SU-DHL-6 (cell line): ENCODE data around the gene KCNK18.

Experiments used
- H2AFZ ChIP-seq: fragments of 200-600 bp; sonication (generic); 2 replicates; pipeline ENCODE4 v1.6.1; 2014; ENCODE audit warnings: low read depth, mild to moderate bottlenecking, moderate library complexity, mixed read lengths, antibody characterized with exemption, low read length; ENCODE audit not compliant: severe bottlenecking
- H3F3A ChIP-seq: fragments of 200-600 bp; shearing (Covaris generic); 2 replicates; pipeline ENCODE4 v1.6.0; 2016; ENCODE audit warnings: antibody characterized with exemption, mild to moderate bottlenecking; ENCODE audit not compliant: insufficient read depth
- H3K27ac ChIP-seq: fragments of 200-600 bp; sonication (generic); 2 replicates; pipeline ENCODE4 v1.5.1; 2016; ENCODE audit warnings: low read depth, mild to moderate bottlenecking, low read length, moderate library complexity, mixed read lengths
- H3K27me3 ChIP-seq: fragments of 200-600 bp; sonication (generic), shearing (Covaris generic); 2 replicates; pipeline ENCODE4 v1.6.0; 2014; ENCODE audit warnings: mild to moderate bottlenecking, low read length
- H3K36me3 ChIP-seq: fragments of 200-600 bp; sonication (generic); 2 replicates; pipeline ENCODE4 v1.6.1; 2014; ENCODE audit warnings: mild to moderate bottlenecking, low read length, mixed read lengths
- H3K4me2 ChIP-seq: fragments of 300-600, 200-600 bp; shearing (Covaris generic), sonication (generic); 2 replicates; pipeline ENCODE4 v1.6.0; 2014; ENCODE audit warnings: low read length, low read depth, mild to moderate bottlenecking; ENCODE audit not compliant: poor library complexity, severe bottlenecking
- H3K4me3 ChIP-seq: fragments of 200-600 bp; sonication (generic); 2 replicates; pipeline ENCODE4 v1.5.1; 2014; ENCODE audit warnings: antibody characterized with exemption, low read length, mild to moderate bottlenecking, mixed read lengths; ENCODE audit not compliant: insufficient read depth, poor library complexity, severe bottlenecking
- H3K79me2 ChIP-seq: fragments of 200-600 bp; sonication (generic); 2 replicates; pipeline ENCODE4 v1.6.1; 2014; ENCODE audit warnings: mild to moderate bottlenecking, low read length, moderate library complexity; ENCODE audit not compliant: insufficient read depth
- H3K9ac ChIP-seq: fragments of 200-600 bp; sonication (generic); 2 replicates; pipeline ENCODE4 v1.7.0; 2014; ENCODE audit warnings: mild to moderate bottlenecking, low read length
- H3K9me2 ChIP-seq: fragments of 200-600 bp; sonication (generic); replicated peaks from 2 replicates; pipeline ENCODE4 v1.6.1; 2014; ENCODE audit warnings: low read length; ENCODE audit not compliant: insufficient read depth
- H3K9me3 ChIP-seq: fragments of 200-600 bp; sonication (generic); 2 replicates; pipeline ENCODE4 v1.6.1; 2014; ENCODE audit warnings: low read length, mixed read lengths; ENCODE audit not compliant: insufficient read depth
- H4K20me1 ChIP-seq: fragments of 200-600 bp; sonication (generic); 2 replicates; pipeline ENCODE4 v1.6.1; 2014; ENCODE audit warnings: low read depth, mild to moderate bottlenecking, antibody characterized with exemption, low read length, moderate library complexity, mixed read lengths
- EZH2phosphoT487 ChIP-seq: fragments of 200-600 bp; sonication (generic), shearing (Covaris generic); conservative IDR thresholded peaks from 2 replicates; pipeline ENCODE4 v1.6.1; 2018; ENCODE audit warnings: mild to moderate bottlenecking, antibody characterized with exemption, low read length, moderate library complexity, mixed read lengths
- TF ChIP-seq, protein P1 (sequence below): fragments of 200-600 bp; sonication (generic); IDR thresholded peaks from one replicate; pipeline ENCODE4 v1.5.1; 2017; ENCODE audit warnings: antibody characterized with exemption, mild to moderate bottlenecking, low read length, moderate library complexity; ENCODE audit not compliant: insufficient read depth, poor library complexity, severe bottlenecking

The KCNK18 gene

DNA sequence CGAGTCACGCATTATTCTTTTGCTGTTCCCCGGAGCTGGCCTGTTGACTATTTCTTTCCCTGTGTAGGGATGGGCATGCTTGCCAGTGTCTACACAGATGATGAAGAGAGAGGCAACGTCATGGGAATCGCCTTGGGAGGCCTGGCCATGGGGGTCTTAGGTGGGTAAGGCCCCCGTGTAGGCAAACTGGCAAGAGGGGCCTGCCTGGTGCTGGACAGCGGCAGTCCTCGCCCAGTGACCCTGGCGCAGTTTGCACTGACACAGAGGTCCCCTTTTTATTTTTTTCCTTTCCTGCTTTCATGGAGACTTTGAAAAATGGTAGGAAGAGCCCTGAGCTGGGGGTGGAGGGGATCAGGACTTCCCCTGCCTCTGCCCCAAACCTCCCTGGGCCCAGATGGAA lies 57.0 kb downstream of the KCNK18 start:
- no peaks in the 10 kb centered on the region for H3K9me2 ChIP-seq
- H4K20me1 ChIP-seq, result no peaks in the 10 kb centered on the region
- no peak overlapping the region for H3K4me3 ChIP-seq
- H3K9ac ChIP-seq, result no peak overlapping the region
- no peak overlapping the region for H3K4me2 ChIP-seq
- no peak overlapping the region for H3K27ac ChIP-seq
- no peaks in the 10 kb centered on the region for H3K27me3 ChIP-seq
- no peaks in the 10 kb centered on the region for H3K79me2 ChIP-seq
- H2AFZ ChIP-seq, result no peak overlapping the region
- no peaks in the 10 kb centered on the region for H3K9me3 ChIP-seq
- no peak for TF ChIP-seq EZH2phosphoT487
- H3K36me3 ChIP-seq, result no peaks in the 10 kb centered on the region
- no peaks in the 10 kb centered on the region for H3F3A ChIP-seq

DNA sequence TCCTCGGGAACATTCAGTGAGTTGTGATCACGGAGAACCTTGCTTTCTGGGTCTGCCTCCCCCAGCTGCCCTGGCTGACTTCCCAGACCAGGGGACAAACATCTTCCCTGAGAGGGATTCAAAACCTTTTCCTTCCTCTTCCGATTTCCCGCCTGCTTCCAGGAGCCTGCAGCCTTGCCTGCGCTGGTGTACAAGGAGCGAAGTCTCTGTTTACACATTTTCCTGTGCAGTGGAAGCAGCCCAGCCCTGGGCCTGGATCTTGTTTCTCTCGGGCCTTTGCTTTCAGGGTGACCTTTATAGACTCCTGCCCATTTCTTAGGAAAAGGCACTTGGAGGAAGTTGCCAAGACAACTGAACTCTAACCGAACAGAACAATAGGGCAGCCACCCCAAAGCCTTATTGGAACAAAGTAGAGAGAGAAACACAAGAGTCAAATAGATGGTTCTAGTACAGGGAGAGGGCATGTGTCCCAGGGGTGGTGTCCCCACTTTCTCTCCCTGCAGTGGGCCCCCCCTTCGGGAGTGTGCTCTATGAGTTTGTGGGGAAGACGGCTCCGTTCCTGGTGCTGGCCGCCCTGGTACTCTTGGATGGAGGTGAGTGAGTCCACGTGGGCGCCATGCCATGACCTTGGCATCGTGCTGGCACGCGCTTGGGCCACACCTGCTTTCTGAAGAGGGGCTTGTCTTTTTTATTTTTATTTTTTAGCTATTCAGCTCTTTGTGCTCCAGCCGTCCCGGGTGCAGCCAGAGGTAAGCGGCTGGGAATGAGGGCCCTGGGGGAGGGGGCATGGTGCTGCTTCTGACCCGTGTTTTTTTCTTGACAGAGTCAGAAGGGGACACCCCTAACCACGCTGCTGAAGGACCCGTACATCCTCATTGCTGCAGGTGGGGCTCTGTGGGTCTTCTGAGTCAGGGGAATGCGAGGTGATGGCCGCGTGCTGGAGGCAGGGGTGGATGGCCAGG lies 57.8 kb downstream of the KCNK18 start:
- Histone ChIP-seq H3K79me2 (no peaks in the 10 kb centered on the region), H3K36me3 (no peaks in the 10 kb centered on the region), H3K4me3 (no peak overlapping the region), H3K27me3 (no peaks in the 10 kb centered on the region), H3K9me3 (no peaks in the 10 kb centered on the region), H3K9me2 (no peaks in the 10 kb centered on the region), H4K20me1 (no peaks in the 10 kb centered on the region), H3K9ac (no peak overlapping the region), H3K4me2 (no peak overlapping the region), H3K27ac (no peak overlapping the region), H2AFZ (no peak overlapping the region), H3F3A (no peaks in the 10 kb centered on the region)
- TF ChIP-seq, protein P1, sequence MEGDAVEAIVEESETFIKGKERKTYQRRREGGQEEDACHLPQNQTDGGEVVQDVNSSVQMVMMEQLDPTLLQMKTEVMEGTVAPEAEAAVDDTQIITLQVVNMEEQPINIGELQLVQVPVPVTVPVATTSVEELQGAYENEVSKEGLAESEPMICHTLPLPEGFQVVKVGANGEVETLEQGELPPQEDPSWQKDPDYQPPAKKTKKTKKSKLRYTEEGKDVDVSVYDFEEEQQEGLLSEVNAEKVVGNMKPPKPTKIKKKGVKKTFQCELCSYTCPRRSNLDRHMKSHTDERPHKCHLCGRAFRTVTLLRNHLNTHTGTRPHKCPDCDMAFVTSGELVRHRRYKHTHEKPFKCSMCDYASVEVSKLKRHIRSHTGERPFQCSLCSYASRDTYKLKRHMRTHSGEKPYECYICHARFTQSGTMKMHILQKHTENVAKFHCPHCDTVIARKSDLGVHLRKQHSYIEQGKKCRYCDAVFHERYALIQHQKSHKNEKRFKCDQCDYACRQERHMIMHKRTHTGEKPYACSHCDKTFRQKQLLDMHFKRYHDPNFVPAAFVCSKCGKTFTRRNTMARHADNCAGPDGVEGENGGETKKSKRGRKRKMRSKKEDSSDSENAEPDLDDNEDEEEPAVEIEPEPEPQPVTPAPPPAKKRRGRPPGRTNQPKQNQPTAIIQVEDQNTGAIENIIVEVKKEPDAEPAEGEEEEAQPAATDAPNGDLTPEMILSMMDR, result no peak
- no peak for TF ChIP-seq EZH2phosphoT487

DNA sequence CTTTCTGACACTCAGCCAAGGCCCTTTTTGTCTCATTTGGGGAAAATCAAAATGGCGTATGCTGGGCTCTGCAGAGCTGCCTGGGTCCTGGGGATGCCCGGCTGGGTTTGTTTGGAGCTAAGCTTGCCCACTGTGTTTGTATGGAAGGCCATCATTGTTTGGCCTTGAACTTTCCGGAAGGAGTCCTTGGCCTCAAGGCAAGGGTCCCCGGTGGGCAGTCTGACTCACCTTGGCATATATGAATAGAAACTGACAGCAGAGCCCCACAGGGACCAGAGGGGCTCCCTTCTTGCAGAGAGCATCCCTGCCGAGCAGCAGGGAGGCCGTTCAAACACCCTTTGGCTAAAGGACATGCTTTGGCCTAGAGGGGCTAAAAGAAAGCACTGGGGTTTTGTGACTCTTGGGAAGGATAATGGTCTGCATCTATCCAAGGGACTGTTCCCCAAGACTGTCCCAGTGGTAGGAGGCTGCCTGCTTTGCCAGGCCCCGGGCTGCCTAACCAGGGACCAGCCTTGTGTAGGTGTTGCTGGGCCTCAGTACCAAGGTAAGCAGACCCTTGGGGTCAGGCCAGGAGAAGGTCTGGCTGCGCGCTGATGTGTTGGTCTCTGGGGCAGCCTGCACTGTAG lies 58.7 kb downstream of the KCNK18 start:
- H3F3A ChIP-seq, result no peaks in the 10 kb centered on the region
- no peak overlapping the region for H3K4me2 ChIP-seq
- H3K27ac ChIP-seq, result no peak overlapping the region
- H3K4me3 ChIP-seq, result no peak overlapping the region
- no peaks in the 10 kb centered on the region for H3K9me2 ChIP-seq
- no peaks in the 10 kb centered on the region for H4K20me1 ChIP-seq
- TF ChIP-seq, protein P1, result no peak
- TF ChIP-seq EZH2phosphoT487, result no peak
- no peak overlapping the region for H2AFZ ChIP-seq
- H3K36me3 ChIP-seq, result no peaks in the 10 kb centered on the region
- H3K79me2 ChIP-seq, result no peaks in the 10 kb centered on the region
- H3K27me3 ChIP-seq, result no peaks in the 10 kb centered on the region
- H3K9me3 ChIP-seq, result no peaks in the 10 kb centered on the region
- no peak overlapping the region for H3K9ac ChIP-seq

DNA sequence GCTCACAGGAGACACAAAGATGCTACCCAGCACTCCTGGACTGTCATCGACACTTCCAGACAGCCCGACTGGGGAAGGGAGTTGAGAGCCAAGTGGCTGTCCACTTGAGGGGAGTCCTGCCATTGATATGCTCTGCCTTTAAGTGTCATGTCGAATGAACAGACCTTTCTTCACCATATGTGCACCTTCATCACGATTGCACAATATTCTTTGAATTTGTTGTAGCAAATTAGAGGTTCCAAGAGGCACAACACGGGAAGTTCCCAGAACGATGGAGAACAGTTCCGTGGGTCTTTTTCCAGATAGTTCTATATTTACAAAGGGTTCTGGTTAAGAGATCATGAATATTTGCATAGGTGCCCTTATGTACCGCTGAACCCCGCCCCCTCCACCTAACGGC lies 59.6 kb downstream of the KCNK18 start:
- Histone ChIP-seq H3K36me3 (no peaks in the 10 kb centered on the region), H3K4me2 (no peak overlapping the region), H3F3A (no peaks in the 10 kb centered on the region), H3K9me3 (no peaks in the 10 kb centered on the region), H3K9me2 (no peaks in the 10 kb centered on the region), H3K9ac (no peak overlapping the region), H3K27me3 (no peaks in the 10 kb centered on the region), H3K4me3 (no peak overlapping the region), H2AFZ (no peak overlapping the region), H3K27ac (no peak overlapping the region), H4K20me1 (no peaks in the 10 kb centered on the region), H3K79me2 (no peaks in the 10 kb centered on the region)
- TF ChIP-seq, protein P1, result no peak
- TF ChIP-seq EZH2phosphoT487, result no peak
